GM10248 (cell line): ENCODE data around the gene DUSP21.
"Not testable (repeated sequence)": the region's sequence is repeated elsewhere in the genome, so short reads cannot be mapped to it uniquely, and the experiment has no call there.

Experiments used
- CTCF ChIA-PET: fragments of 300-600 bp; sonication (Branson Sonifier 250); formaldehyde crosslinking; extraction: SDS; loops from one replicate; lab custom pipeline; 2021; ENCODE audit warnings: antibody characterized with exemption; lab: Yijun Ruan, JAX
- POLR2A ChIA-PET: fragments of 350-650 bp; sonication (Branson Sonifier 250); formaldehyde crosslinking; extraction: SDS; loops from one replicate; lab custom pipeline; 2020; ENCODE audit warnings: antibody characterized with exemption; lab: Yijun Ruan, JAX
- DNase-seq: peaks from one replicate; pipeline ENCODE4 v3.0.0; 2012; ENCODE audit errors: extremely low spot score
- TF ChIP-seq, protein P1 (sequence below): IDR thresholded peaks from 2 replicates; pipeline ENCODE4 v1.5.1; 2012; ENCODE audit warnings: mild to moderate bottlenecking, low read depth; ENCODE audit errors: extremely low read depth, missing control alignments, control extremely low read depth

Gene DUSP21

DNA sequence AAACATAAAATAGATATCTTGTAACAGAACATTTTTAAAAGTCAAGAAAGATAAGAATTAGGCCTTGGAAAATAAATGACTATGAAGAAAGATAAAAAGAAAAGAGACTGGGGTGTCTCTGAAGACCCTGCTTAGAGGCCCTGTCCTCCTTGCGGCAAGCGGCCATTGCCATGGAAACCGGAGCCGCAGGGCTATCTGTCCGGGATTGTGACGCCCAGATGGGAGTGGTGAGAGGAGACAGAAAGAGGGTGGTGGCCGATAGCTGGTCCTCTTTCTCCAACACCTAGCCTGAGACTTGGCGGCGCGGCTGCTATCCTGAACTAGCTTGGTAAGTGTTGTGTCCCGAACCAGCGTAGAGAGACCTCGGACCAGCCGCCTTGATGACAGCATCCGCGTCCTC, at the start of gene DUSP21:
Gene DUSP21, plus strand, starts transcription at position 269 of the 400 bp plus-strand sequence. Its CDS starts 112 bp downstream, at position 381.
- no peak for DNase-seq
- TF ChIP-seq, protein P1, sequence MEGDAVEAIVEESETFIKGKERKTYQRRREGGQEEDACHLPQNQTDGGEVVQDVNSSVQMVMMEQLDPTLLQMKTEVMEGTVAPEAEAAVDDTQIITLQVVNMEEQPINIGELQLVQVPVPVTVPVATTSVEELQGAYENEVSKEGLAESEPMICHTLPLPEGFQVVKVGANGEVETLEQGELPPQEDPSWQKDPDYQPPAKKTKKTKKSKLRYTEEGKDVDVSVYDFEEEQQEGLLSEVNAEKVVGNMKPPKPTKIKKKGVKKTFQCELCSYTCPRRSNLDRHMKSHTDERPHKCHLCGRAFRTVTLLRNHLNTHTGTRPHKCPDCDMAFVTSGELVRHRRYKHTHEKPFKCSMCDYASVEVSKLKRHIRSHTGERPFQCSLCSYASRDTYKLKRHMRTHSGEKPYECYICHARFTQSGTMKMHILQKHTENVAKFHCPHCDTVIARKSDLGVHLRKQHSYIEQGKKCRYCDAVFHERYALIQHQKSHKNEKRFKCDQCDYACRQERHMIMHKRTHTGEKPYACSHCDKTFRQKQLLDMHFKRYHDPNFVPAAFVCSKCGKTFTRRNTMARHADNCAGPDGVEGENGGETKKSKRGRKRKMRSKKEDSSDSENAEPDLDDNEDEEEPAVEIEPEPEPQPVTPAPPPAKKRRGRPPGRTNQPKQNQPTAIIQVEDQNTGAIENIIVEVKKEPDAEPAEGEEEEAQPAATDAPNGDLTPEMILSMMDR: no peak
- ChIA-PET CTCF (no interaction called here), POLR2A (no interaction called here)

DNA sequence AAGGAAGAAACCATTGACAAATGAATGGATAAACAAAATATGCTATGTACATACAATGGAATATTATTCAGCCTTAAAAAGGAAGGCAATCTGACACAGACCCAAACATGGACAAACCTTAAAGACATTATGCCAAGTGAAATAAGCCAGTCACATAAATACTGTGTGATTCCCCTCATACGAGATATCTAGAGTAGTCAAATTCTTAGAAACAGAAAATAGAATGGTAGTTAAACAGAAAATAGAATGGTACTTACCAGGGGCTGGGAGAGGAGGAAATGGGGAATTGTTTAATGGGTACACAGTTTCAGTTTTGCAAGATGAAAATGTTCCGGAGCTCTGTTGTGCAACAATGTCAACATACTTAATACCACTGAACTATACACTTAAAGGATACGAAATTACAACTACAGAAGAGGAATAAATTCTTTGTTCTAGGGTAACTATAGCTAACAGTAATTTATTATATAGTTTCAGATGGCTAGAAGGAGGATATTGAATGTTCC, 47.8 kb upstream of the DUSP21 start:
- POLR2A ChIA-PET: no interaction called here
- TF ChIP-seq, protein P1: no peak
- CTCF ChIA-PET: no interaction called here
- no peak for DNase-seq

DNA sequence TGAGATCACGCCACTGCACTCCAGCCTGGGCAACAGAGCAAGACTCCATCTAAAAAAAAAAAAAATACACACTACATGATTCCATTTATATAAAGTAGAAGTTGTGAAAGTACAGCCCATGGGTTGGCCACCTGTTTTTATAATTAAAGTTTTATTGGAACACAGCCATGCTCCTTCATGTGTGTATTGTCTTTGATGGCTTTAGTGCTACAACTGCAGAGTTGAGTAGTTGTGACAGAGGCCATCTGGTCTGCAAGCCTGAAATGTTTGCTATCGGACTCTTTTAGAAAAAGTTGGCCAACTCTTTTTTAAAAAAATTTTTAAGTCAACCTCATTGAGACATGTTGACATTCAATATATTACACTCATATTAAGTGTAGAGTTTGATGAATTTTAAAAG, 41.2 kb upstream of the DUSP21 start:
- POLR2A ChIA-PET: no interaction called here
- DNase-seq: no peak
- CTCF ChIA-PET: no interaction called here
- TF ChIP-seq, protein P1: no peak

DNA sequence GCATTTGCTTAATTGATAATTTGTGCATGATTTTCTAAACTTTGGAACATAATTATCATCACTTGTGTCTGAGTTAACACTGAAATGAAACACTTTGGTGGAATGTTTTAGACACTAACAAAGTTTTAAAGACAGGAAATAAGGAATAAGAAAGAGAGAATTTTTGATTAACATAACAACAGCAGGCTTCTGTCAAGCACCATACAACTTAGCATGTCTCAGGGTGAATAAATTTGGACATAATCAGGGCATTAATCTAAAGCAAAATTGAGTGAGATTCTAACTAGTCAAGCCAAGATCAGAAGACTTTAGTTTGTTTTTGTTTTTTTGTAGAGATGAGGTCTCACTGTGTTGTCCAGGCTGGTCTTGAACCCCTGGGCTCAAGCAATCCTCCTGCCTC, 28.1 kb upstream of the DUSP21 start:
- TF ChIP-seq, protein P1: no peak
- POLR2A ChIA-PET: no interaction called here
- CTCF ChIA-PET: no interaction called here
- no peak for DNase-seq

DNA sequence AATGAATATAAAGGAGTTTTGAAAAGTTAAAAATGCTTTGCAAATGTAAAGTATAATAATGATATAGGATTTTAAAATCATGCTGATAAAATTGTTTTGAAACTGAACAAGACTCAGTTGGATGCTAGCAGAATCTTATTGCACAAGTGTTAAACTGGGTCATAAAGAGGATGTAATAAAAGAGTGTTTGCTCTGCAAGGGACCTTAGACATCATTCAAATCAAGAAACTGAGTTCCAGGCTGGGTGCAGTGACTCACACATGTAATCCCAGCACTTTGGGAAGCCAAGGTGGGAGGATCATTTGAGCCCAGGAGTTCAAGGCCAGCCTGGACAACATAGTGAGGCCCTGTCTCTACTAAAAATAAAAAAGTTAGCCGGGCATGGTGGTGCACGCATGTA, 27.5 kb upstream of the DUSP21 start:
- POLR2A ChIA-PET: no interaction called here

DNA sequence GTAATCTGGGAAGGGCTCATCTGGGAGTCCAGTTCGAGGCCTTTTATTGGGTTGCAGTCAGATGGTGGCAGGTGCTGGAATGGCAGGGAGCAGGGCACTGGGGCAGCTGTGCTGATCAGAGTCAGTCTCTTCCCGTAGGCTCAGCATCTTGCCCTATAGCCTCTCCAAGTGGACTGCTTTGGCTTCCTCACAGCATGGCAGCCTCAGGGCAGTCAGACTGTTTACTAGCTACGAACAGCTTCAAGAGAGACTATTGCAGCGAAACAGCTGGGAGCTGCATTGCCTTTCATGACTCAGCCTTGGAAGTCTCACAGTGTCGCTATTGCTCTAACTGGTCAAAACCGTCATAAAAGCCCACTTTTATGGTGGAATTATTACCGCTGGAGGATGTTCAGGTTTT, 26.8 kb upstream of the DUSP21 start:
- no peak for DNase-seq
- CTCF ChIA-PET: no interaction called here
- TF ChIP-seq, protein P1: no peak
- POLR2A ChIA-PET: no interaction called here

More for the DNA sequence above, 27.5 kb upstream of the DUSP21 start:
- DNase-seq: no peak
- TF ChIP-seq, protein P1: no peak
- CTCF ChIA-PET: no interaction called here

DNA sequence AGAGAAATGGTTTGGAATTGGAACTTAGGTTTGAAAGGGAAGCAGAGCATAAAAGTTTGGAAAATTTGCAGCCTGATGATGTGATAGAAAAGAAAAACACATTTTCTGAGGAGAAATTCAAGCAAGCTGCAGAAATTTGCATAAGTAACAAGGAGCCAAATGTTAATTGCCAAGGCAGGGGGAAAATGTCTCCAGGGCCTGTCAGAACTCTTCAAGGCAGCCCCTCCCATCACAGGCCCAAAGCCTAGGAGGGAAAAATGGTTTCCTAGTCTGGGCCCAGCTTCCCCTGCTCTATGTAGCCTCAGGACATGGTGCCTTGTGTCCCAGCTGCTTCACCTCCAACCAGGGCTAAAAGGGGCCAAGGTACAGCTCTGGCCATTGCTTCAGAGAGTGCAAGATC, 21.2 kb upstream of the DUSP21 start:
- no peak for DNase-seq
- ChIA-PET POLR2A (no interaction called here), CTCF (no interaction called here)
- TF ChIP-seq, protein P1: no peak

DNA sequence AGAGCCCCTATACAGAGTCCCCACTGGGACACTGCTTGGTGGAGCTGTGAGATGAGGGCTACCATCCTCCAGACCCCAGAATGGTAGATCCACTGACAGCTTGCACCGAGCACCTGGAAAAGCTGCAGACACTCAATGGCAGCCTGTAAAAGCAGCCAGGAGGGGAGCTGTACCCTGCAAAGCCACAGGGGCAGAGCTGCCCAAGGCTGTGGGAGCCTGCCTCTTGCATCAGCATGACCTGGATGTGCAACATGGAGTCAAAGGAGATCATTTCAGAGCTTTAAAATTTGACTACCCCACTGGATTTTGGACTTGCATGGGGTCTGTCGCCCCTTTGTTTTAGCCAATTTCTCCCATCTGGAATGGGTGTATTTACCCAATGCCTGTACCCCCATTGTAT, 20.6 kb upstream of the DUSP21 start:
- CTCF ChIA-PET, POLR2A ChIA-PET, DNase-seq: not testable (repeated sequence)
